ENCODE measurements around the gene ARRDC1.

ARRDC1 gene

DNA sequence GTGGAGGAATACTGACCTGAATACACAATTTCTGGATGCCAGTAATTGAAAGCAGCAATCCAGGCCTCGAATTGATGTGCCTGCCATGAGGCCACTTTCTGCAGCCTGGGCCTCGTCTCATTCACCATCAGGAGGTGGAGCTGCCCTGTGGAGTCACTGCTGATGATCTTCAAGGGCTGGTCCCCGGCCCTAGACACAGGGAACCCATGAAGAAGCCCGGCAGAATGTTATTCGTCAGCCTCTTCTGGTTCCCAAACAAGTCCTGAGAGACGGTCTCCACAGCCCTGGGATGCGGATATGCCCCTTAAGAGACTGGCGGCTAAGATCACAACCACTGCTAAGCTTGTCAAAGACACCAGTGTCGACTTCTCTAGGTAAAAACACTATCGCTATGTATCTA, 31.3 kb upstream of the ARRDC1 start:
- DNase-seq (ENCODE audit: low read depth, low spot score), result no peak
- Histone ChIP-seq H3K27ac (no peak overlapping the region), H3K9ac (ENCODE audit: insufficient read length) (no peak overlapping the region), H3K4me3 (no peak overlapping the region), H3K36me3 (ENCODE audit: insufficient read depth, low read length) (peaks cover 43% of the 10 kb centered on the region), H3K9me3 (ENCODE audit: low read depth, low read length) (no peaks in the 10 kb centered on the region)
- TF ChIP-seq FOXP2 (optimal IDR thresholded peaks at IDR 0.05; ENCODE audit: control extremely low read depth, extremely low read length, insufficient read depth), result no peak
- no peak for TF ChIP-seq EZH2 (IDR thresholded peaks at IDR 0.05)
- TF ChIP-seq POLR2AphosphoS5 (IDR thresholded peaks at IDR 0.05; ENCODE audit: borderline replicate concordance, low read depth, low read length), result no peak

DNA sequence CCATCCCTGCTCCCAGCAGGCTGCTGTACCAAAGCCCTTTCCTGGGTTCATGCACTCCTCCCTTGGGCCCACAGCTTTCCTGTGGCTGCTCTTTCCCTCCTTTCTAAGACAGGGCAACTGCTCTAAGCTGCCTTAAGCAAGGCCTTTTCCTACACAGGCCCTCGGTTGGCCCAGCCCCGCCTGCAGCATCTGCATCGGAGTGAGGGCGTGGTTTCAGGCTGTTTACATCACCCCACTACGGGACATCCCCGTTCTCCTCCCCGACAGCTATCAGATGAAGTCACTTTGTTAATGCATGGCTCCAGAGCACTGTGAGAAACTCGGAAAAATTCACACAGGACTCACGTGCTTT, 30.1 kb upstream of the ARRDC1 start:
- Histone ChIP-seq H3K27ac (no peak overlapping the region), H3K9me3 (ENCODE audit: low read depth, low read length) (no peaks in the 10 kb centered on the region), H3K36me3 (ENCODE audit: insufficient read depth, low read length) (peaks cover 41% of the 10 kb centered on the region), H3K9ac (ENCODE audit: insufficient read length) (no peak overlapping the region), H3K4me3 (no peak overlapping the region)
- no peak for TF ChIP-seq POLR2AphosphoS5 (IDR thresholded peaks at IDR 0.05; ENCODE audit: borderline replicate concordance, low read depth, low read length)
- TF ChIP-seq EZH2 (IDR thresholded peaks at IDR 0.05), result no peak
- TF ChIP-seq FOXP2 (optimal IDR thresholded peaks at IDR 0.05; ENCODE audit: control extremely low read depth, extremely low read length, insufficient read depth), result no peak
- no peak for DNase-seq (ENCODE audit: low read depth, low spot score)

DNA sequence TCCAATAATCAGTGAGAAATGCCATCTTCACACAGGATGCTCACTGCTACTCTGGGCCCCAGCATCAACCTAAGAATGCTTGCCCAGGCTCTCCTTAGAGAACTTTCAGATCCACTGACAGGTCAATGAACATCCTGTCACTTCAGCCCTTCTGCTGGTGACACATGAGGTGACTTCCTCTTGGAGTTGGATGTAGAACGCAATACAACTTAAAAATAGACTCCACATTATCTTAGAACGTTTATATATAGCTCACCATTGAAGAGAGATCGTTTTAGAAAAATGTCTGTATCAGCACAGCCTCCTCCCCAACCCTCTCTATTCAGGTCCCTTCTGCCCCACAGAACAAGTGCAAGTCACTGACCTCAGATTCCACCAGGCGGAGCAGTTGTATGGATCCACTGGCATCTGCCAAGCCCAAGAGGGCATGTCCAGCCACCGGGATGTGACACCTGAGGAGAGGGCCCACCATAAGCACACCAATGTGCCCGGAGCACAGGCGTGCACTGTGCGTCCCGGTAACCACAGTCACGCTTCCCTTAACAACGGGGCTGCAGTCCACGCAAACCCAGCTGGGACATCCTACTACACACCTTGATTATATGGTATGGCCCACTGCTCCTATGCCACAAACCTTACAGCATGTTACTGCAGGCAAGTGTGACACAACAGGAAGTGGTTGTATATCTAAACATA, 29.6 kb upstream of the ARRDC1 start:
- DNase-seq (ENCODE audit: low read depth, low spot score), result no peak
- Histone ChIP-seq H3K9me3 (ENCODE audit: low read depth, low read length) (no peaks in the 10 kb centered on the region), H3K9ac (ENCODE audit: insufficient read length) (no peak overlapping the region), H3K36me3 (ENCODE audit: insufficient read depth, low read length) (peaks cover 38% of the 10 kb centered on the region), H3K27ac (no peak overlapping the region), H3K4me3 (no peak overlapping the region)
- no peak for TF ChIP-seq FOXP2 (optimal IDR thresholded peaks at IDR 0.05; ENCODE audit: control extremely low read depth, extremely low read length, insufficient read depth)
- no peak for TF ChIP-seq POLR2AphosphoS5 (IDR thresholded peaks at IDR 0.05; ENCODE audit: borderline replicate concordance, low read depth, low read length)
- no peak for TF ChIP-seq EZH2 (IDR thresholded peaks at IDR 0.05)

DNA sequence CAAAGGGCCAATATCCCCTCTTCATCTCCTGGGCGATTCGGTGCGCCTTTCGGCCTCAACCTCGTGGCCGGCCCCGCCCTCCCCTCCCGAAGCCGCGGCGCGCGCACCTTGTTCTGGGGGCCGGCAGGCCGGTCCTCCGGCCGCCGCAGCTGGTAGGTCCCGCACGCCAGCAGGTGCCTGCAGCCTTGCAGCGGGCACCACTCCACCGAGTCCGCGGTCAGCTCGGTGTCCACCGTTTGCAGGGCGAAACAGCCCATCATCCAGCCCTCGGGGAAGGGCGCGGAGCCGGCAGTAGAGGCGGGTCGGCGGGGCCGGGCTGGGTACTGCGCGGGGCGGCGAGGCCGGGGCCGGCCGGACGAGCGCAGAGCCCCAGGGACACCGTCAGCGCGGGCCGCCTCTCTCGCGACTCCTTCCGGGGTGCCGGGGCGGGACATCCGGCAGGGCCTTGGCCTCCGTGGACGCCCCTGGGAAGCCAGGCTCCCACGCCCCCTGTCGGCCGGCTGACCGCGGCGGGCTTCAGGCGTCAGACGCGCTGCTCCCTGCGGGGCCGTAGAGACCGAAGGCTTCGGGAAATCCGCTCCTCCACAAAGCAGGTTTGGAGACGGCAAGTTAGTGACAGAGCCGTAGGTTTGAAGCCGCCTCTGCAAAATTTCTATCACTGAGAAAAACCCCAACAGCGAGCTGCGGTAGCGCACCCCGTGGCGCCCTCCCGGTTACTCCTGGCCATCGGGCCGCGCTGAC, 26.8 kb upstream of the ARRDC1 start, which contains the start of gene DPH7:
TSS of gene DPH7 (minus strand) at position 408 of the 741 bp plus-strand sequence. CDS start at position 260, 148 bp downstream.
- H3K9me3 ChIP-seq (ENCODE audit: low read depth, low read length), result no peaks in the 10 kb centered on the region
- H3K9ac ChIP-seq (ENCODE audit: insufficient read length), result peak within 1 kb of the TSS; percentile 97
- H3K36me3 ChIP-seq (ENCODE audit: insufficient read depth, low read length), result peaks cover 46% of the 10 kb centered on the region
- TF ChIP-seq FOXP2 (optimal IDR thresholded peaks at IDR 0.05; ENCODE audit: control extremely low read depth, extremely low read length, insufficient read depth), result peak; percentile 47
- no peak for TF ChIP-seq EZH2 (IDR thresholded peaks at IDR 0.05)
- peak; percentile 68 for TF ChIP-seq POLR2AphosphoS5 (IDR thresholded peaks at IDR 0.05; ENCODE audit: borderline replicate concordance, low read depth, low read length)
- peak within 1 kb of the TSS; percentile 79 for H3K27ac ChIP-seq
- peak within 1 kb of the TSS; percentile 99 for H3K4me3 ChIP-seq
- DNase-seq (ENCODE audit: low read depth, low spot score), result peak; percentile 3

DNA sequence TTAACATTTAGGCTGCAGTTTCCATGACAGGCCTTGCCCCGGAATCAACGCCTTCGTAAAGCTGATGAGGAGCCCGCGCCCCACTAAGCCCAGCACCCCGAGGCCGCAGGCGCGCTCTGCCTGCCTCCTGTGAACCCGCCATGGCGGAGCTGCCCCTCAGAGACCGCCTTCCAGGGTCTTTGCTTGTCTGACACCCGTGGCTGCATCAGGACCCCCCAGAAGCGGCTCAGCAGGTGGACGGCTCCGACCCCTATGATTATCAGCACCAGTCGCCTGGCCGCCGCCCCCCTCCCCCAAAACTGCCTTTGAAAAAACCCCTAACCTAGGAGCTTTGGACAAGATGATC, 26.3 kb upstream of the ARRDC1 start:
- no peak for DNase-seq (ENCODE audit: low read depth, low spot score)
- TF ChIP-seq POLR2AphosphoS5 (IDR thresholded peaks at IDR 0.05; ENCODE audit: borderline replicate concordance, low read depth, low read length) (no peak), EZH2 (IDR thresholded peaks at IDR 0.05) (no peak), FOXP2 (optimal IDR thresholded peaks at IDR 0.05; ENCODE audit: control extremely low read depth, extremely low read length, insufficient read depth) (no peak)
- Histone ChIP-seq H3K27ac (peak overlapping the region; percentile 79), H3K36me3 (ENCODE audit: insufficient read depth, low read length) (peaks cover 46% of the 10 kb centered on the region), H3K4me3 (peak overlapping the region; percentile 99), H3K9me3 (ENCODE audit: low read depth, low read length) (no peaks in the 10 kb centered on the region), H3K9ac (ENCODE audit: insufficient read length) (peak overlapping the region; percentile 97)

DNA sequence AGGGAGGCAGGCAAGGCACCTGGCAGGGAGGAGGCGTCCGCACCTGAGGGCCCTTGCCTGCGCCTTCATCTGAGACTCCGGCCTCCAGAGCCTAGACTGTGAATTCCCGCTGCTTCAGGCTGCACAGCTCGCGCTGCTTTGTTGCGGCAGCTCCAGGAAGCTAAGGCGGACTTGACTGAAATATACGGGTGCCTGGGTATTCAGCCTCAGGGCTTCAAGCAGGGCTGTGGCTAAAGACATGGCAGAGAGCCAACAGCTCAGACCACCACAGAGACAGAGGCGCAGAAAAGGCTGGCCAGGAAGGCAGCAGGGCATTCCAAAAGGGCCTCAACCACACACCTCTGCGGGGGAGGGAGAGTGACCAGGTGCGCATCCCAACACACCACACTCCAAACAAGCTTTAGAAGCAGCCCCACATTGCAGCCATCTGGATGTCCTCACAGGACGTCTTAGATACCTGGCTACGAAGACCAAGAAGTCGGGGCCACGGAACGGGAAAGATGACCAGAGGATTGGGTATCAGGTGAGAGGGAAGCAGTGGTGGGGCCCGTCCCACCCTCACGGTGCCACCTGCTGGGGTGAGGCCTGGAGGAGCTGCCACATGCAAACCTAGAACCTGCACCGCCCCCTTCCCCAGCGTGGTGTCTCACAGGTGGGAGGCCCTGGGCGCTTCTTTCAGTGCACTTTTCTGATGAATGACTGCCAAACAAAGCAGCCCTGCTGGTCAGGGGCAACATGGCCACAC, 25.1 kb upstream of the ARRDC1 start:
- Histone ChIP-seq H3K36me3 (ENCODE audit: insufficient read depth, low read length) (peaks cover 41% of the 10 kb centered on the region), H3K9ac (ENCODE audit: insufficient read length) (no peak overlapping the region)

DNA sequence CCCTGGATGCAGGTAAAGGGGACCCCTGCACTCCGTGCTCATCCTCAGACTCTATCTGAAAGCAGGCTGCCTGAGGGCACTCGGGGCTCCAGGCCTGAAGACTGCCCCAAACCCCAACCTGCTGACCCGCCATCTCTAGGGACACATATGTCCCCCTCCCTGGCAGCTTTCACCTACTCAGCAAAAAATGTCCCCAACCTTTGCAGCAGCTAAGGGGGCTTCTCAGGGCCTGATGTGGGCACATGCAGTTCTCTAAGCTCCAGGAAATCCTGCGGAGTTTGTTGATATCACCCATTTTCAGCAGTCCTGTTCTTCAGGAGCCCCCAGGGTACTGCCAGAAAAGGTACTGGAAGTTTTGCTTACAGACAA, 24.5 kb upstream of the ARRDC1 start:
- Histone ChIP-seq H3K27ac (peak overlapping the region; percentile 31; the same call in 1 of the 2 replicates), H3K9me3 (ENCODE audit: low read depth, low read length) (no peaks in the 10 kb centered on the region), H3K4me3 (no peak overlapping the region), H3K9ac (ENCODE audit: insufficient read length) (no peak overlapping the region), H3K36me3 (ENCODE audit: insufficient read depth, low read length) (peaks cover 41% of the 10 kb centered on the region)
- no peak for DNase-seq (ENCODE audit: low read depth, low spot score)
- TF ChIP-seq EZH2 (IDR thresholded peaks at IDR 0.05), result no peak
- TF ChIP-seq FOXP2 (optimal IDR thresholded peaks at IDR 0.05; ENCODE audit: control extremely low read depth, extremely low read length, insufficient read depth), result no peak
- no peak for TF ChIP-seq POLR2AphosphoS5 (IDR thresholded peaks at IDR 0.05; ENCODE audit: borderline replicate concordance, low read depth, low read length)

More for the DNA sequence above, 25.1 kb upstream of the ARRDC1 start:
- Histone ChIP-seq H3K27ac (peak overlapping the region; percentile 54), H3K4me3 (no peak overlapping the region), H3K9me3 (ENCODE audit: low read depth, low read length) (no peaks in the 10 kb centered on the region)
- TF ChIP-seq EZH2 (IDR thresholded peaks at IDR 0.05) (no peak), POLR2AphosphoS5 (IDR thresholded peaks at IDR 0.05; ENCODE audit: borderline replicate concordance, low read depth, low read length) (no peak), FOXP2 (optimal IDR thresholded peaks at IDR 0.05; ENCODE audit: control extremely low read depth, extremely low read length, insufficient read depth) (no peak)
- DNase-seq (ENCODE audit: low read depth, low spot score), result no peak

Data from SK-N-MC (cell line).